Activated naive CD4-positive, alpha-beta T cell treated with anti-CD3 and anti-CD28 coated beads for 36 hours (primary cell): ENCODE data around the gene SLC17A3. TPM values are rescaled to one million over a fixed set of nuclear protein-coding genes. Genes with fewer than 3 reads are reported as not detected.

Experiments used
- CTCF ChIA-PET: fragments of 350-600 bp; sonication (Branson Sonifier 250); formaldehyde crosslinking; loops from one replicate; lab custom pipeline; 2021; ENCODE audit warnings: antibody characterized with exemption; lab: Charles Lee
- DNase-seq: peaks from one replicate; pipeline ENCODE4 v3.0.0-alpha.2; 2020
- H3K27ac Mint-ChIP-seq: one replicate; pipeline ENCODE4 v1.8.0; 2021; ENCODE audit warnings: mild to moderate bottlenecking, mixed read lengths
- H3K27me3 Mint-ChIP-seq: one replicate; pipeline ENCODE4 v1.8.0; 2021; ENCODE audit warnings: low read depth, mixed read lengths
- H3K36me3 Mint-ChIP-seq: one replicate; pipeline ENCODE4 v1.8.0; 2021; ENCODE audit warnings: low read depth, mixed read lengths
- H3K4me1 Mint-ChIP-seq: one replicate; pipeline ENCODE4 v1.8.0; 2021; ENCODE audit warnings: low read depth, mixed read lengths
- H3K4me3 Mint-ChIP-seq: one replicate; pipeline ENCODE4 v1.8.0; 2021; ENCODE audit warnings: mild to moderate bottlenecking, moderate library complexity, mixed read lengths
- H3K9me3 Mint-ChIP-seq: one replicate; pipeline ENCODE4 v1.8.0; 2021; ENCODE audit warnings: mixed read lengths
- intact Hi-C: fragments of 100-400 bp; cut with micrococcal nuclease; formaldehyde crosslinking; loops from one replicate; pipeline ENCODE4 v1.15.1; 2023
- total RNA-seq, 2 experiments: library from RNA; stranded (reverse); gene quantifications; one replicate each; pipeline ENCODE4 v1.2.3, GENCODE V29; 2021

SLC17A3 gene
- total RNA-seq, 2 experiments from 2014 or later, result not detected

DNA sequence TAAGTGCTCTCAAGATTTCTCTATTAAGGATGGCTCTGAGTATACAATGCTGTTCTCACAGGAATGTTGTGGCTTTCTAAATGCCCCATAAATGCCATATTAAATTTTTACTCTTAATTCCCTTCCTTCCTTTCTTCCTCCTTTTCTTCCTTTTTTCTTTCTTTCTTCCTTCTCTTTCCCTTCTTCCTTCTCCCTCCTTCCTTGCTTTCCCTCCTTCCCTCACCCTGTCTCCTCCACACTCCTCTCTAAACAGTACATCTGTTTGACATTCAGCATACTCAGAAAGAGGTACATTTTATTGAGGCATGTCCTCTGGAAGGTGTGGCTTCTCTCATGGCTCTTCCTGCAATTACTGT, 41.8 kb downstream of the SLC17A3 start:
- CTCF ChIA-PET, result no interaction called here

GRCh38 chr6:25831532-25832306, 42.3 kb downstream of the SLC17A3 start, which contains the start of gene SLC17A1:
SLC17A1 (minus strand) TSS chr6:25832052; CDS start chr6:25830557, 1,495 bp downstream.
- Mint-ChIP-seq H3K9me3 (no peaks in the 10 kb centered on the region), H3K27ac (no peak within 1 kb of the TSS), H3K4me1 (peaks cover 5% of the 10 kb centered on the region), H3K36me3 (no peaks in the 10 kb centered on the region), H3K4me3 (no peak within 1 kb of the TSS), H3K27me3 (peaks cover 15% of the 10 kb centered on the region)
- intact Hi-C loops, result no loop called here
- CTCF ChIA-PET, result no interaction called here
- DNase-seq, result no peak

More for the DNA sequence above, 41.8 kb downstream of the SLC17A3 start:
- DNase-seq, result no peak
- no peak overlapping the region for H3K27ac Mint-ChIP-seq
- H3K4me1 Mint-ChIP-seq, result peaks cover 5% of the 10 kb centered on the region
- no peaks in the 10 kb centered on the region for H3K9me3 Mint-ChIP-seq
- no peaks in the 10 kb centered on the region for H3K36me3 Mint-ChIP-seq
- intact Hi-C loops, result no loop called here
- H3K4me3 Mint-ChIP-seq, result no peak overlapping the region
- H3K27me3 Mint-ChIP-seq, result peaks cover 15% of the 10 kb centered on the region

DNA sequence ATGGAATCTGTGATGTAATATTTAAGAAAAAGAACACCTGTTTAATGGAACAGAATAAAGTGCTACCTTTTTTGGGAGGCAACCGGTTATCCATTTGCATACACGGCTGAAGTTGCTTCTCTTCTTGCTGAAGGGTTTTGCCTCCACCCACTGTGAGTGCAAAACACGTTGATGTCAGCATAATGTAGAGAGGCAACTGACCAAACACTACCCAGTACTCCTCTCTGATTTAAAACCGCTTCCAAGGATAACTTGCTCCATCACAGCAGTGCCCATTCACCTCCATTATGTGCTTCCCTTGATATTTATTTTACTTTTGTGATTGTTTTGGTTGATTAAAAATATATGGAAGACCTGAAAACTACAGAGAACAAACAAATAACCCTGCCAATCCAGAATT, 43.6 kb downstream of the SLC17A3 start:
- no peak for DNase-seq
- H3K36me3 Mint-ChIP-seq, result peaks cover 1% of the 10 kb centered on the region
- intact Hi-C loops, result no loop called here
- no peak overlapping the region for H3K4me3 Mint-ChIP-seq
- H3K9me3 Mint-ChIP-seq, result peaks cover 2% of the 10 kb centered on the region
- peaks cover 5% of the 10 kb centered on the region for H3K4me1 Mint-ChIP-seq
- CTCF ChIA-PET, result no interaction called here
- H3K27me3 Mint-ChIP-seq, result peaks cover 17% of the 10 kb centered on the region
- H3K27ac Mint-ChIP-seq, result no peak overlapping the region

- Mint-ChIP-seq H3K27me3 (peaks cover 18% of the 10 kb centered on the region), H3K4me1 (peaks cover 5% of the 10 kb centered on the region), H3K4me3 (no peak overlapping the region), H3K9me3 (peaks cover 3% of the 10 kb centered on the region), H3K36me3 (peaks cover 2% of the 10 kb centered on the region), H3K27ac (no peak overlapping the region)
- DNase-seq, result no peak
- intact Hi-C loops, result no loop called here
- CTCF ChIA-PET, result no interaction called here
Measured at GRCh38 chr6:25829375-25829774, 44.7 kb downstream of the SLC17A3 start.

DNA sequence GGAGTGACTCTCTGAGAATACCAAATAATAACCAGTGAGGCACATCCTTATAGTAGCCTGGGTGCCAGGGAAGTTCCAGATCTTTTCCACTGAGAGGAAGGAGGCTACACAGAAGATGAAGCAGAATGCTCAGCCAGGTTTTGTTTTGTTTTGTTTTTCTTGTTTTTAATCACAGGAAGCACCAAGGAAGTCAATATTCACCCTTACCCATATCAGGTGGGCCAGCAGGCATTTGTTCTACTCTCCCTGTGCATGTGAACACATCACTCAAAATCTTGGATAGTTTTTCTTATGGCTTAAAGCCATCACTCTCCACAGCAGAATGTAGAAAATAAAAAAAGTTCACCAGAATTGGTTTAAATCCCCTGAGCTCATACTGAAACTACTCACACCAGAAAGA, 52.7 kb downstream of the SLC17A3 start:
- no peak for DNase-seq
- Mint-ChIP-seq H3K36me3 (peaks cover 2% of the 10 kb centered on the region), H3K27me3 (peaks cover 15% of the 10 kb centered on the region), H3K4me3 (no peak overlapping the region), H3K4me1 (peaks cover 4% of the 10 kb centered on the region), H3K9me3 (peaks cover 5% of the 10 kb centered on the region), H3K27ac (no peak overlapping the region)
- CTCF ChIA-PET, result interaction anchor here (0.7 to 1.8 kb wide), 2 partner anchors 33 to 105 kb away, joined by 3 to 5 read pairs; no protein-coding TSS in a partner anchor
- intact Hi-C loops, result no loop called here

DNA sequence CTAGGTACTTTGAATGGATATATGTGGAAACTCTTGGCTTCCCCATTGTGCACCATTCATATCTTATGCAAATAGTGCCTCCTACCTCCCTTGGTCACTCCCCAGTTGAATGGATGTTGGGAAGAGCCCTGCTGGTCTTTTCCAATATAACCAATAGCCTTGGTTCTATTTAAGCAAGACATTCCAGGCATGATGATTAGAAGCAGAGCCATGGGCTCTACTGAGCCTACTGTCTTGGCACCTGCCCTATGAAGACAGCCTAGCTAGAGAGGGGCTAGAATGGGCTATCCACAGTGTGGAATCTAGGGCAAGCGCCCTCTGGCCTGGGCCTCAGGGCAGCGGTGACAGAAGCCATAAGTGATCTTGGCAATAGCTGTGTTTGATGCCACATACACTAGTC, 57.8 kb downstream of the SLC17A3 start:
- H3K27me3 Mint-ChIP-seq, result peaks cover 3% of the 10 kb centered on the region
- H3K9me3 Mint-ChIP-seq, result no peaks in the 10 kb centered on the region
- H3K4me1 Mint-ChIP-seq, result peaks cover 1% of the 10 kb centered on the region
- intact Hi-C loops, result no loop called here
- CTCF ChIA-PET, result interaction anchor here (1.3 to 1.8 kb wide), 2 partner anchors 27 to 187 kb away, joined by 4 to 6 read pairs; no protein-coding TSS in a partner anchor
- DNase-seq, result no peak
- no peak overlapping the region for H3K27ac Mint-ChIP-seq
- no peak overlapping the region for H3K4me3 Mint-ChIP-seq
- no peaks in the 10 kb centered on the region for H3K36me3 Mint-ChIP-seq

DNA sequence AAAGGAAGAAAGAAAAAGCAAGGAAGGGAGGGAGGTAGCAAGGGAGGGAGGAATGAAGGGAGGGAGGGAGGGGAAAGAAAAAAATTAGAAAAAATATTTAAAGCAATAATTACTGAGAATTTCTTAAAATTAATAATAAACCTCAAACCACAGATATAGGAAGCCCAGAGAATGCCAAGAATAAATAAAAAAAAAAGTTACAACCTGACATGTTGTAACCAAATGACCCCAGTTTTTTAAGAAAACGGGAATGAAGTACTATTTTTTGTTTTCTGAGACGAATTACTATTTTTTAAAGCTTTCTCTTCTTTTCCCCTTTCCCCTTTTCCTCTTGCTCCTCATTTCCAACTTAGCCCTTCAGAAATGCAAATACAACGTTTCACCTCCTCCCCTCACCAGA, 58.8 kb downstream of the SLC17A3 start:
- intact Hi-C loops, result no loop called here
- CTCF ChIA-PET, result interaction anchor here (0.6 to 1.3 kb wide), 2 partner anchors 26 to 28 kb away, joined by 4 read pairs; no protein-coding TSS in a partner anchor
- Mint-ChIP-seq H3K9me3 (no peaks in the 10 kb centered on the region), H3K27me3 (peaks cover 4% of the 10 kb centered on the region), H3K27ac (no peak overlapping the region), H3K4me1 (no peaks in the 10 kb centered on the region), H3K4me3 (no peak overlapping the region), H3K36me3 (no peaks in the 10 kb centered on the region)
- no peak for DNase-seq

DNA sequence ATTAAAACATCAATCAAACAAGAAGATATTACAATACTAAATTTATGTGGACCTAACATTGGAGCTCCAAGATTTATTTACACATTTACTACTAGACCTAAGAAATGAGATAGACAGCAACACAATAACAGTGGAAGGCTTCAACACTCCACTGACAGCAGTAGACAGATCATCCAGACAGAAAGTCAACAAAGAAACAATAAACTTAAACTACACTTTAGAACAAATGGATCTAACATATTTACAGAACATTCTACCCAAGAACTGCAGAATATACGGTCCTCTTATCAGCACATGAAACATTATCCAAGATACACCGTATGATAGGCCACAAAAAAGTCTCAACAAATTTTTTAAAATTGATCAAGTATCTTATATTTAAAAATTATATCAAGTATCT, 69.2 kb downstream of the SLC17A3 start:
- no peak for DNase-seq
- intact Hi-C loops, result no loop called here
- H3K4me3 Mint-ChIP-seq, result no peak overlapping the region
- H3K27me3 Mint-ChIP-seq, result peaks cover 27% of the 10 kb centered on the region
- H3K36me3 Mint-ChIP-seq, result no peaks in the 10 kb centered on the region
- CTCF ChIA-PET, result interaction anchor here (1.2 kb wide), 1 partner anchor 50 kb away, joined by 3 read pairs; the partner anchor contains the start of gene SLC17A4
- no peaks in the 10 kb centered on the region for H3K9me3 Mint-ChIP-seq
- H3K4me1 Mint-ChIP-seq, result no peaks in the 10 kb centered on the region
- H3K27ac Mint-ChIP-seq, result no peak overlapping the region

- H3K36me3 Mint-ChIP-seq, result no peaks in the 10 kb centered on the region
- intact Hi-C loops, result no loop called here
- H3K4me3 Mint-ChIP-seq, result no peak overlapping the region
- CTCF ChIA-PET, result no interaction called here
- H3K4me1 Mint-ChIP-seq, result no peaks in the 10 kb centered on the region
- no peak for DNase-seq
- H3K9me3 Mint-ChIP-seq, result no peaks in the 10 kb centered on the region
- H3K27ac Mint-ChIP-seq, result no peak overlapping the region
- peaks cover 18% of the 10 kb centered on the region for H3K27me3 Mint-ChIP-seq
Measured at GRCh38 chr6:25801436-25801835, 72.6 kb downstream of the SLC17A3 start.

Other genes with a start within 250 kb of the SLC17A3 start
- gene SCGN, start 222.0 kb downstream of the SLC17A3 start, total RNA-seq, result not detected
- not detected for gene SLC17A4, start 119.5 kb downstream of the SLC17A3 start, total RNA-seq
- not detected for gene SLC17A1, start 42.2 kb downstream of the SLC17A3 start, total RNA-seq
- under 1 TPM; 0.07 to 0.14 TPM for gene SLC17A2, start 56.4 kb upstream of the SLC17A3 start, total RNA-seq
- gene TRIM38, start 88.6 kb upstream of the SLC17A3 start, total RNA-seq, result 10 to 100 TPM; 19.1 to 19.7 TPM
- gene HFE, start 213.2 kb upstream of the SLC17A3 start, total RNA-seq, result 1 to 10 TPM in 1 of 2 experiments, under 1 TPM in 1; 0.57 to 1.4 TPM